H1 (cell line): ENCODE measurements around the gene RNF125. TPM values are rescaled to one million over a fixed set of nuclear protein-coding genes. Genes with fewer than 3 reads are reported as not detected.

Source experiments
- BACH1 ChIP-seq: IDR thresholded peaks from 2 replicates; pipeline ENCODE4 v1.6.1; 2012; ENCODE audit warnings: low read length, improper control_type of control experiment
- CBX8 ChIP-seq: fragments of 300-800, 300-1000 bp; sonication (generic); IDR thresholded peaks from 2 replicates; pipeline ENCODE4 v1.7.1; 2016; ENCODE audit warnings: low read depth, low read length, borderline replicate concordance
- CHD7 ChIP-seq: fragments of 300-600 bp; sonication (generic); IDR thresholded peaks from 2 replicates; pipeline ENCODE4 v1.7.1; 2012; ENCODE audit warnings: low read length, moderate library complexity, mild to moderate bottlenecking, inconsistent platforms; ENCODE audit not compliant: insufficient replicate concordance
- HDAC2 ChIP-seq, 2 experiments: fragments of 300-600 bp in 1 of 2; sonication (generic) in 1 of 2; IDR thresholded peaks; 2 replicates each; pipeline ENCODE4 v1.6.1; 2011 to 2012; ENCODE audit warnings: low read depth in 2 of 2, low read length in 2 of 2, mild to moderate bottlenecking in 2 of 2, moderate library complexity in 2 of 2, borderline replicate concordance in 1 of 2, inconsistent platforms in 1 of 2
- KDM5A ChIP-seq: fragments of 200-600 bp; IDR thresholded peaks from 2 replicates; pipeline ENCODE4 v1.7.1; 2012; ENCODE audit warnings: mild to moderate bottlenecking, low read length, inconsistent platforms, mixed read lengths
- NANOG ChIP-seq: IDR thresholded peaks from 2 replicates; pipeline ENCODE4 v1.6.1; 2011; ENCODE audit warnings: low read length, low read depth, mild to moderate bottlenecking, inconsistent platforms; ENCODE audit not compliant: insufficient read depth, poor library complexity, severe bottlenecking
- RAD21 ChIP-seq, 2 experiments: IDR thresholded peaks in 1 of 2; conservative IDR thresholded peaks in 1 of 2; 2 replicates each; pipeline ENCODE4 v1.6.1; 2011; ENCODE audit warnings: low read depth in 2 of 2, low read length in 2 of 2, improper control_type of control experiment in 1 of 2, inconsistent platforms in 1 of 2, mild to moderate bottlenecking in 1 of 2, moderate library complexity in 1 of 2
- SIX5 ChIP-seq: IDR thresholded peaks from 2 replicates; pipeline ENCODE4 v1.6.1; 2011; ENCODE audit warnings: mild to moderate bottlenecking, low read depth, low read length
- polyA plus RNA-seq, 7 experiments: library from polyadenylated mRNA; depleted of rRNA in 3 of 7; stranded (reverse) in 5 of 7; unstranded in 2 of 7; fragments of >200 nt in 5 of 7; fragments of 200-250 nt in 2 of 7; gene quantifications; 1 replicate in 5 of 7; 2 replicates in 1 of 7; 4 replicates in 1 of 7; pipeline versions ENCODE4 v1.2.1 to v1.2.3, GENCODE V29; 2011 to 2013; ENCODE audit warnings: missing spikeins in 2 of 7, mixed read lengths in 2 of 7
- total RNA-seq: library from RNA; stranded (reverse); fragmentation: NEBNext Ultra II Directional; extraction: Animal tissue kit (Norgen Biotek cat#: 25700); gene quantifications from 2 replicates; pipeline ENCODE4 v1.2.1, GENCODE V29; 2021

The RNF125 gene
- total and polyA plus RNA-seq, 2 of the 8 experiments (the other 6 are each of a cell fraction or from before 2014, with no cell fraction given): 14.3 to 15.2 TPM

- TF ChIP-seq CHD7 (no peak), KDM5A (no peak), CBX8 (no peak), HDAC2 (IDR thresholded peaks at IDR 0.05; ENCODE audit: borderline replicate concordance in 1 of 2, low read depth in 2 of 2, low read length in 2 of 2) (peak in 1 of 2 experiments; percentile 27; a peak in 1 of 4 replicates), SIX5 (peak; percentile 8; the same call in 1 of the 2 replicates), RAD21 (IDR thresholded peaks at IDR 0.05 in 1 of 2, conservative IDR thresholded peaks at IDR 0.05 in 1 of 2; ENCODE audit: low read depth in 2 of 2, low read length in 2 of 2) (peak in 1 of 2 experiments; percentile 7; a peak in 1 of 4 replicates), BACH1 (no peak), NANOG (no peak)
Measured at GRCh38 chr18:32018331-32019250, at the start of gene RNF125 (continued).
